ENCODE measurements around the gene TDRD10.

TDRD10 gene

GRCh38 chr1:154547105-154547732 lies 45.2 kb downstream of the TDRD10 start:
- H3K4me2 ChIP-seq (ENCODE audit: insufficient read depth, low read length), result no peak overlapping the region
- H3K79me2 ChIP-seq (ENCODE audit: insufficient read depth, low read length), result no peaks in the 10 kb centered on the region
- H3K4me3 ChIP-seq (ENCODE audit: low read depth in 1 of 2, low read length in 2 of 2), result no peak overlapping the region
- H3K4me1 ChIP-seq (ENCODE audit: insufficient read depth, low read length), result peaks cover 11% of the 10 kb centered on the region; the same call in 1 of the 2 replicates
- peaks cover 37% of the 10 kb centered on the region for H3K36me3 ChIP-seq (ENCODE audit: insufficient read depth, low read length)
- H3K9me3 ChIP-seq (ENCODE audit: insufficient read depth, low read length, severe bottlenecking), result no peaks in the 10 kb centered on the region
- no peak for DNase-seq
- TF ChIP-seq EZH2 (IDR thresholded peaks at IDR 0.05; ENCODE audit: borderline replicate concordance, low read depth, low read length, severe bottlenecking) (no peak), CTCF (IDR thresholded peaks at IDR 0.05; ENCODE audit: borderline replicate concordance, extremely low read depth, low read length, poor library complexity, severe bottlenecking) (no peak)
- peaks cover 30% of the 10 kb centered on the region for H4K20me1 ChIP-seq (ENCODE audit: insufficient read depth, low read length)
- no peaks in the 10 kb centered on the region for H3K27me3 ChIP-seq (ENCODE audit: insufficient read depth, low read length, poor library complexity)
- no peak overlapping the region for H3K9ac ChIP-seq (ENCODE audit: low read depth, low read length)
- no peak overlapping the region for H2AFZ ChIP-seq (ENCODE audit: low read depth, low read length)
- no peak overlapping the region for H3K27ac ChIP-seq (ENCODE audit: low read length)
- no peak for ATAC-seq (ENCODE audit: insufficient read depth, low read depth)

GRCh38 chr1:154548028-154548427 lies 46.0 kb downstream of the TDRD10 start:
- no peak overlapping the region for H3K4me3 ChIP-seq (ENCODE audit: low read depth in 1 of 2, low read length in 2 of 2)
- no peak overlapping the region for H3K4me2 ChIP-seq (ENCODE audit: insufficient read depth, low read length)
- no peak overlapping the region for H3K9ac ChIP-seq (ENCODE audit: low read depth, low read length)
- peaks cover 45% of the 10 kb centered on the region for H3K36me3 ChIP-seq (ENCODE audit: insufficient read depth, low read length)
- peaks cover 11% of the 10 kb centered on the region; the same call in 1 of the 2 replicates for H3K4me1 ChIP-seq (ENCODE audit: insufficient read depth, low read length)
- H4K20me1 ChIP-seq (ENCODE audit: insufficient read depth, low read length), result peaks cover 30% of the 10 kb centered on the region
- no peaks in the 10 kb centered on the region for H3K79me2 ChIP-seq (ENCODE audit: insufficient read depth, low read length)
- TF ChIP-seq EZH2 (IDR thresholded peaks at IDR 0.05; ENCODE audit: borderline replicate concordance, low read depth, low read length, severe bottlenecking) (no peak), CTCF (IDR thresholded peaks at IDR 0.05; ENCODE audit: borderline replicate concordance, extremely low read depth, low read length, poor library complexity, severe bottlenecking) (no peak)
- H3K27ac ChIP-seq (ENCODE audit: low read length), result no peak overlapping the region
- no peaks in the 10 kb centered on the region for H3K9me3 ChIP-seq (ENCODE audit: insufficient read depth, low read length, severe bottlenecking)
- no peak for DNase-seq
- H3K27me3 ChIP-seq (ENCODE audit: insufficient read depth, low read length, poor library complexity), result no peaks in the 10 kb centered on the region
- no peak overlapping the region for H2AFZ ChIP-seq (ENCODE audit: low read depth, low read length)
- no peak for ATAC-seq (ENCODE audit: insufficient read depth, low read depth)

GRCh38 chr1:154549202-154549770 lies 47.3 kb downstream of the TDRD10 start:
- no peak overlapping the region for H2AFZ ChIP-seq (ENCODE audit: low read depth, low read length)
- H3K79me2 ChIP-seq (ENCODE audit: insufficient read depth, low read length), result no peaks in the 10 kb centered on the region
- no peak for ATAC-seq (ENCODE audit: insufficient read depth, low read depth)
- H3K36me3 ChIP-seq (ENCODE audit: insufficient read depth, low read length), result peaks cover 58% of the 10 kb centered on the region
- no peak for TF ChIP-seq CTCF (IDR thresholded peaks at IDR 0.05; ENCODE audit: borderline replicate concordance, extremely low read depth, low read length, poor library complexity, severe bottlenecking)
- TF ChIP-seq EZH2 (IDR thresholded peaks at IDR 0.05; ENCODE audit: borderline replicate concordance, low read depth, low read length, severe bottlenecking), result no peak
- DNase-seq, result no peak
- no peak overlapping the region for H3K27ac ChIP-seq (ENCODE audit: low read length)
- H3K4me1 ChIP-seq (ENCODE audit: insufficient read depth, low read length), result peaks cover 11% of the 10 kb centered on the region; the same call in 1 of the 2 replicates
- peak overlapping the region; percentile 29; the same call in 1 of the 2 replicates for H3K4me2 ChIP-seq (ENCODE audit: insufficient read depth, low read length)
- H4K20me1 ChIP-seq (ENCODE audit: insufficient read depth, low read length), result peaks cover 30% of the 10 kb centered on the region
- no peaks in the 10 kb centered on the region for H3K9me3 ChIP-seq (ENCODE audit: insufficient read depth, low read length, severe bottlenecking)
- H3K9ac ChIP-seq (ENCODE audit: low read depth, low read length), result no peak overlapping the region
- no peaks in the 10 kb centered on the region for H3K27me3 ChIP-seq (ENCODE audit: insufficient read depth, low read length, poor library complexity)
- H3K4me3 ChIP-seq (ENCODE audit: low read depth in 1 of 2, low read length in 2 of 2), result no peak overlapping the region
